ENCODE results near the gene ARRDC1. TPM values are rescaled to one million over a fixed set of nuclear protein-coding genes. Genes with fewer than 3 reads are reported as not detected.

Gene ARRDC1
- polyA plus RNA-seq, 2 of the 4 experiments (the other 2 are of a cell fraction) = 20.7 to 22.5 TPM

DNA sequence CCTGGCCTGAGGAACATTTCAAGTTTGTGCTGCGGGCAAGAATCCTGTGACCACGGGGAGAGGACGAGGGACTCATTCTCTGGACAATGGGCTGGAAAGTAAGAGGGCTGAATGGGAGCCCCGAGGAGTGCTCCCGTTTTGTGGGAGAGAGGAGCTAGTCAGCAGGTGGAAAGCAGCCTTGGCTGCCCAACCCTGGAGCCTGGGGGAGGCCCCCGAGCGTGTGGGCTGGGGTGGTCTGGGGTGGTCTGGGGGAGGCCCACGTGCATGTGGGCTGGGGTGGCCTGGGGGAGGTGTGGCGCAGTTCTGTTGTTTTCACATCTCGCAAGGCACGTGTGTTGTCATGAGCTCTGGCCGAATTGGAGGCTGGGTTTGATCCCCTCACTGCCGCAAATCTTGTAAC lies 40.9 kb downstream of the ARRDC1 start:
- no peak for DNase-seq (ENCODE audit: low read depth in 1 of 2, low spot score in 1 of 2)
- TF ChIP-seq, protein P1, sequence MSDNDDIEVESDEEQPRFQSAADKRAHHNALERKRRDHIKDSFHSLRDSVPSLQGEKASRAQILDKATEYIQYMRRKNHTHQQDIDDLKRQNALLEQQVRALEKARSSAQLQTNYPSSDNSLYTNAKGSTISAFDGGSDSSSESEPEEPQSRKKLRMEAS (IDR thresholded peaks at IDR 0.05) = no peak
- no peak for TF ChIP-seq TP53 (CRISPR knock-in tag; IDR thresholded peaks at IDR 0.05)
- no peak for TF ChIP-seq HOXB5 (CRISPR knock-in tag; IDR thresholded peaks at IDR 0.05)
- TF ChIP-seq, protein P2, sequence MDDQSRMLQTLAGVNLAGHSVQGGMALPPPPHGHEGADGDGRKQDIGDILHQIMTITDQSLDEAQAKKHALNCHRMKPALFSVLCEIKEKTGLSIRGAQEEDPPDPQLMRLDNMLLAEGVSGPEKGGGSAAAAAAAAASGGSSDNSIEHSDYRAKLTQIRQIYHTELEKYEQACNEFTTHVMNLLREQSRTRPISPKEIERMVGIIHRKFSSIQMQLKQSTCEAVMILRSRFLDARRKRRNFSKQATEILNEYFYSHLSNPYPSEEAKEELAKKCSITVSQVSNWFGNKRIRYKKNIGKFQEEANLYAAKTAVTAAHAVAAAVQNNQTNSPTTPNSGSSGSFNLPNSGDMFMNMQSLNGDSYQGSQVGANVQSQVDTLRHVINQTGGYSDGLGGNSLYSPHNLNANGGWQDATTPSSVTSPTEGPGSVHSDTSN (IDR thresholded peaks at IDR 0.05) = no peak
- no peak for TF ChIP-seq BHLHE40 (IDR thresholded peaks at IDR 0.05; ENCODE audit: low read depth, low read length)
- TF ChIP-seq KDM5A (IDR thresholded peaks at IDR 0.05) = no peak
- no peak for TF ChIP-seq CHD2 (IDR thresholded peaks at IDR 0.05; ENCODE audit: low read length, partially characterized antibody)
- ChIA-PET CTCF (interaction anchor here (1.5 to 2.6 kb wide), 3 partner anchors 17 to 26 kb away, joined by 4 to 9 read pairs (median 5); no protein-coding TSS in a partner anchor), POLR2A (no interaction called here)
- no peak for FAIRE-seq
- Histone ChIP-seq H3K4me3 (no peak overlapping the region), H3K27ac (no peak overlapping the region), H3K4me2 (no peak overlapping the region), H3K4me1 (no peaks in the 10 kb centered on the region), H3K9me3 (no peaks in the 10 kb centered on the region)
- 92% methylated on average over 10 of the region's 13 CpGs for WGBS (ENCODE audit: missing lambda C conversion rate)
- no peak for ATAC-seq

DNA sequence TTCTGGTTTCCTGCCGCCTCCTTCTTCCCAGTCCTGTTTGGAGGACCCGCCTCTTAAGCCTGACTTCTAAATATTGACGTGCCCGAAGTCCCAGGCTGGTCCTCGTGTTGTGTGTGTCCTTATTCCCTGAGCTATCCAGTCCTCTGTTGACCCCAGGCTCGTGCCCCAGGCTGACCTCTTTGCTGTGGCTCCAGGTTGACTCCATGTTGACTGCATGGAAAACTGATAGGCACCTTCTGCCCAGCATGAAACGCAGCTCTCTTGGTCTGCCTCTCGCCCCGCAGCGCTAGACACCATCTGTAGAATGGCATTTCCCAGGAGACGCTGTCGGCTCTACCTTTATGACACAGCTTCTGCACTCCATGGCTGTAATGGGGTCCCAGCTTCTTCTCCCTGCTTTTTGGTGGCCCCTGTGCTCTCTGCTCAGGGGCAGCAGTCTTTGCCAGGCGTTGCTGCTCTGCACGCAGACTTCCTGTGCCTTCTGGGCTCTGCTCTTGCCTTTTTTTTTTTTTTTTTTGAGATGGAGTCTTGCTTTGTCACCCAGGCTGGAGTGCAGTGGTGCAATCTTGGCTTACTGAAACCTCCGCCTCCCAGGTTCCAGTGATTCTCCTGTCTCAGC lies 41.7 kb downstream of the ARRDC1 start:
- ATAC-seq (no peak), FAIRE-seq (no peak), DNase-seq (ENCODE audit: low read depth in 1 of 2, low spot score in 1 of 2) (no peak)
- H3K27ac ChIP-seq = no peak overlapping the region
- H3K4me3 ChIP-seq = no peak overlapping the region
- ChIA-PET POLR2A (no interaction called here), CTCF (interaction anchor here (1.0 to 2.6 kb wide), 3 partner anchors 20 to 112 kb away, joined by 3 to 9 read pairs (median 5); no protein-coding TSS in a partner anchor)
- no peaks in the 10 kb centered on the region for H3K9me3 ChIP-seq
- 90% methylated on average over 15 of the region's 15 CpGs for WGBS (ENCODE audit: missing lambda C conversion rate)
- TF ChIP-seq CEBPB (IDR thresholded peaks at IDR 0.05) (no peak), EP300 (IDR thresholded peaks at IDR 0.05) (no peak), RNF2 (IDR thresholded peaks at IDR 0.05; ENCODE audit: borderline replicate concordance, low read depth) (no peak)
- TF ChIP-seq, protein P3, sequence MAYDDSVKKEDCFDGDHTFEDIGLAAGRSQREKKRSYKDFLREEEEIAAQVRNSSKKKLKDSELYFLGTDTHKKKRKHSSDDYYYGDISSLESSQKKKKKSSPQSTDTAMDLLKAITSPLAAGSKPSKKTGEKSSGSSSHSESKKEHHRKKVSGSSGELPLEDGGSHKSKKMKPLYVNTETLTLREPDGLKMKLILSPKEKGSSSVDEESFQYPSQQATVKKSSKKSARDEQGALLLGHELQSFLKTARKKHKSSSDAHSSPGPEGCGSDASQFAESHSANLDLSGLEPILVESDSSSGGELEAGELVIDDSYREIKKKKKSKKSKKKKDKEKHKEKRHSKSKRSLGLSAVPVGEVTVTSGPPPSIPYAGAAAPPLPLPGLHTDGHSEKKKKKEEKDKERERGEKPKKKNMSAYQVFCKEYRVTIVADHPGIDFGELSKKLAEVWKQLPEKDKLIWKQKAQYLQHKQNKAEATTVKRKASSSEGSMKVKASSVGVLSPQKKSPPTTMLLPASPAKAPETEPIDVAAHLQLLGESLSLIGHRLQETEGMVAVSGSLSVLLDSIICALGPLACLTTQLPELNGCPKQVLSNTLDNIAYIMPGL (CRISPR knock-in tag; IDR thresholded peaks at IDR 0.05; ENCODE audit: borderline replicate concordance) = no peak
- no peak overlapping the region for H3K4me2 ChIP-seq
- H3K4me1 ChIP-seq = no peaks in the 10 kb centered on the region

DNA sequence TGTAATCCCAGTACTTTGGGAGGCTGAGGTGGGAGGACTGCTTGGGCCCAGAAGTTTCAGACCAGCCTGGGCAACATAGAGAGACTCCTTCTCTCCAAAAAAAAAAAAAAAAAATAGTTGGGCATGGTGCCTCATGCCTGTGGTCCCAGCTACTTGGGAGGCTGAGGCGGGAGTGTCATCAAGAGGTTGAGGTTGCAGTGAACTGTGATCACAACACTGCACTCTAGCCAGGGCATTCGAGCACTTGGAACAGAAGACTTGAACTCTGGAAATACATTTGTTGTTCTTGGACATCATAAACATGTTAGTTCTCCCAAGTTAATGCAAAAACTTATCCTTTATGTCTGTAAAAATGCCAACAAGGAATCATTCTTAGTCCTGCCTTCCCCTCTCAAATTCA lies 42.9 kb downstream of the ARRDC1 start:
- TF ChIP-seq HOXB5 (CRISPR knock-in tag; IDR thresholded peaks at IDR 0.05) = no peak
- Histone ChIP-seq H3K9me3 (no peaks in the 10 kb centered on the region), H3K27ac (no peak overlapping the region), H3K4me2 (no peak overlapping the region), H3K4me3 (no peak overlapping the region), H3K4me1 (no peaks in the 10 kb centered on the region)
- no peak for FAIRE-seq
- DNase-seq (ENCODE audit: low read depth in 1 of 2, low spot score in 1 of 2) = no peak
- WGBS (ENCODE audit: missing lambda C conversion rate) = 97% methylated on average over 2 of the region's 2 CpGs
- ChIA-PET CTCF (interaction anchor here (1.0 kb wide), 1 partner anchor 113 kb away, joined by 3 read pairs; no protein-coding TSS in a partner anchor), POLR2A (no interaction called here)
- no peak for ATAC-seq

DNA sequence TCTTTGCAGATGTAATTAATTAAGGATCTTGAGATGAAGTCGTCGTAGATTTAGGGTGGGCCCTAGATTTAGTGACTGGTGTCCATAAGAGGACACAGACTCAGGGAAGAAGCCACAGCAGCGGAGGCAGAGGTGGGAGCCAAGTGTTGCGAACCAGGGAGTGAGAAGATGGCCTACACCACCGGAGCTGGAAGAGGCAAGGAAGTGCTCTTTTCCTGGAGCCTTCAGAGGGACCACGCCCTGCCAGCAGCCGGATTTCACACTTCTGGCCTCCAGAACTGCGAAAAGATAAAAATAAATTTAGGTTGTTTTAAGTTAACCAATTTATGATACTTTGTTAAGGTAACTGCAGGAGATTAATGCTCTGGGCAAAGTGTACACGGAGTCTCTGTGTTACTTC lies 44.1 kb downstream of the ARRDC1 start:
- no peak for FAIRE-seq
- DNase-seq (ENCODE audit: low read depth in 1 of 2, low spot score in 1 of 2) = no peak
- no peak overlapping the region for H3K4me3 ChIP-seq
- no peaks in the 10 kb centered on the region for H3K9me3 ChIP-seq
- CTCF ChIA-PET = interaction anchor here (0.8 to 1.0 kb wide), 2 partner anchors 8 to 22 kb away, joined by 3 read pairs; no protein-coding TSS in a partner anchor
- POLR2A ChIA-PET = no interaction called here
- WGBS (ENCODE audit: missing lambda C conversion rate) = 92% methylated on average over 9 of the region's 9 CpGs
- H3K4me2 ChIP-seq = no peak overlapping the region
- TF ChIP-seq HOXB13 (CRISPR knock-in tag; IDR thresholded peaks at IDR 0.05; ENCODE audit: low read depth) (no peak), TFCP2L1 (CRISPR knock-in tag; IDR thresholded peaks at IDR 0.05) (no peak), RARB (CRISPR knock-in tag; IDR thresholded peaks at IDR 0.05) (no peak), EHMT2 (IDR thresholded peaks at IDR 0.05; ENCODE audit: low read depth) (no peak), JUNB (IDR thresholded peaks at IDR 0.05) (no peak), SREBF2 (IDR thresholded peaks at IDR 0.05) (no peak), CBX2 (IDR thresholded peaks at IDR 0.05; ENCODE audit: borderline replicate concordance, low read depth) (no peak), KDM1A (IDR thresholded peaks at IDR 0.05; ENCODE audit: low read depth) (no peak), RNF2 (IDR thresholded peaks at IDR 0.05; ENCODE audit: borderline replicate concordance, low read depth) (no peak), RFX5 (IDR thresholded peaks at IDR 0.05) (no peak), ZNF302 (CRISPR knock-in tag; IDR thresholded peaks at IDR 0.05) (no peak), HDAC2 (IDR thresholded peaks at IDR 0.05) (no peak), MAZ (IDR thresholded peaks at IDR 0.05; ENCODE audit: borderline replicate concordance, low read depth, low read length) (no peak), FOXS1 (CRISPR knock-in tag; IDR thresholded peaks at IDR 0.05) (no peak)
- H3K4me1 ChIP-seq = no peaks in the 10 kb centered on the region
- no peak for ATAC-seq
- H3K27ac ChIP-seq = no peak overlapping the region

All from A549 (cell line).